ENCODE data around the gene ARHGEF10L.
A peak's percentile ranks its signal among the peaks of the same experiment; 100 is the strongest.
"Not testable (repeated sequence)": the region's sequence is repeated elsewhere in the genome, so short reads cannot be mapped to it uniquely, and the experiment has no call there.

ARHGEF10L gene, protein sequence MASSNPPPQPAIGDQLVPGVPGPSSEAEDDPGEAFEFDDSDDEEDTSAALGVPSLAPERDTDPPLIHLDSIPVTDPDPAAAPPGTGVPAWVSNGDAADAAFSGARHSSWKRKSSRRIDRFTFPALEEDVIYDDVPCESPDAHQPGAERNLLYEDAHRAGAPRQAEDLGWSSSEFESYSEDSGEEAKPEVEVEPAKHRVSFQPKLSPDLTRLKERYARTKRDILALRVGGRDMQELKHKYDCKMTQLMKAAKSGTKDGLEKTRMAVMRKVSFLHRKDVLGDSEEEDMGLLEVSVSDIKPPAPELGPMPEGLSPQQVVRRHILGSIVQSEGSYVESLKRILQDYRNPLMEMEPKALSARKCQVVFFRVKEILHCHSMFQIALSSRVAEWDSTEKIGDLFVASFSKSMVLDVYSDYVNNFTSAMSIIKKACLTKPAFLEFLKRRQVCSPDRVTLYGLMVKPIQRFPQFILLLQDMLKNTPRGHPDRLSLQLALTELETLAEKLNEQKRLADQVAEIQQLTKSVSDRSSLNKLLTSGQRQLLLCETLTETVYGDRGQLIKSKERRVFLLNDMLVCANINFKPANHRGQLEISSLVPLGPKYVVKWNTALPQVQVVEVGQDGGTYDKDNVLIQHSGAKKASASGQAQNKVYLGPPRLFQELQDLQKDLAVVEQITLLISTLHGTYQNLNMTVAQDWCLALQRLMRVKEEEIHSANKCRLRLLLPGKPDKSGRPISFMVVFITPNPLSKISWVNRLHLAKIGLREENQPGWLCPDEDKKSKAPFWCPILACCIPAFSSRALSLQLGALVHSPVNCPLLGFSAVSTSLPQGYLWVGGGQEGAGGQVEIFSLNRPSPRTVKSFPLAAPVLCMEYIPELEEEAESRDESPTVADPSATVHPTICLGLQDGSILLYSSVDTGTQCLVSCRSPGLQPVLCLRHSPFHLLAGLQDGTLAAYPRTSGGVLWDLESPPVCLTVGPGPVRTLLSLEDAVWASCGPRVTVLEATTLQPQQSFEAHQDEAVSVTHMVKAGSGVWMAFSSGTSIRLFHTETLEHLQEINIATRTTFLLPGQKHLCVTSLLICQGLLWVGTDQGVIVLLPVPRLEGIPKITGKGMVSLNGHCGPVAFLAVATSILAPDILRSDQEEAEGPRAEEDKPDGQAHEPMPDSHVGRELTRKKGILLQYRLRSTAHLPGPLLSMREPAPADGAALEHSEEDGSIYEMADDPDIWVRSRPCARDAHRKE (N-terminal part only)

DNA sequence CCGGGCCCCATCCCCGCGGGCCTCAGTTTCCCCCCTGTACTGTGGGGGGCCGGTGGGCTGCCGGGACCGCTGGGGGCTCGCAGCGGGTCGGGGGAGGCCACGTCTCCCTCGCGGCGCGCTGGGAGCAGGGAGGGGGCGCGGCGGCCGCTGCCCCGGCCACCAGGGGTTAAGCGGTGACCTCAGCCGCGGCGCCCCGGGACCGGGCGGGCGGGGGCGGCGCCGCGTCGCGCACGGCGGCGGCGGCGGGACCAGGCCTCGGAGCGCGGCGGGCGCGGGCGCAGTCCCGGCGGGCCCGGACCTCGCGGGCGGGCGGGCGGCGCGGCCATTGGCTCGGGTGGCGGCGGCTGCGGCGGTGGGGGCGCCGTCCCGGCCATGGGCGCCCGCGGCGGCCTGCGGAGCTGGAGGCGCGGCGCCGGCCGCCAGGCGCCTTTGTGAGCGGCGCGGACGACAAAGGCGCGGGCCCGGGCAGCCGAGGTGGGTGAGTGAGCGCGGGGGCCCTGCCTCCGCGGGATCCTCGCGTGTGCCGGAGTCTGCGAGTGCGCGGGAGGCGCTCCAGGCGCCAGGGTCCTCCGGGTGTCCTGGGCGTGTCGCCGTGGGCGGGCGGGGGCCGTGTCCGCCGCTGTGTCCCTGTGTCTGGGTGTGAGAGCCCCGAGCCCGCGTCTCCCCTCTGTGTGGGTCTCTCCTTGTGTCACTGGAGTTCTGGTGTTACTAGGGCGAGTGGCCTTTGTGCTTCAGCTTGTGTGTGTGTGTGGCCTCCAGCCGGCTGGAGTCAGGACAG is at the start of gene ARHGEF10L:
Gene ARHGEF10L (plus strand): TSS at position 222 of the 778 bp plus-strand sequence. CDS start 40,898 bp downstream, outside the sequence.
- Histone ChIP-seq H3K4me1 (ENCODE audit: control insufficient read depth, insufficient read depth, low read length) (peaks cover 9% of the 10 kb centered on the region), H3K9me3 (ENCODE audit: control insufficient read depth, insufficient read depth, low read depth, low read length) (no peaks in the 10 kb centered on the region), H3K36me3 (ENCODE audit: control insufficient read depth in 2 of 2, insufficient read depth in 1 of 2, low read length in 2 of 2) (no peaks in the 10 kb centered on the region), H3K4me3 (ENCODE audit: low read depth, low read length) (peak within 1 kb of the TSS; percentile 69), H3K27ac (ENCODE audit: extremely low read depth, low read depth, low read length) (peak within 1 kb of the TSS; percentile 87)
- POLR2A ChIA-PET = interaction anchor here (0.7 to 2.3 kb wide), 2 partner anchors 12 to 48 kb away, joined by 3 to 13 read pairs; no protein-coding TSS in a partner anchor
- CTCF ChIA-PET = interaction anchor here (1.0 to 1.9 kb wide), 4 partner anchors 10 to 67 kb away, joined by 3 to 8 read pairs (median 4); no protein-coding TSS in a partner anchor
- TF ChIP-seq ZFHX2 (tag by site-specific recombination; conservative IDR thresholded peaks at IDR 0.05) (peak; percentile 97), ZNF391 (tag by site-specific recombination; IDR thresholded peaks at IDR 0.05; ENCODE audit: borderline replicate concordance, low read depth) (0 out of 2 replicates have a peak, but pooled peaks have one; percentile 26), EGR2 (tag by site-specific recombination; IDR thresholded peaks at IDR 0.05; ENCODE audit: low read depth) (peak; percentile 94), ZNF133 (tag by site-specific recombination; IDR thresholded peaks at IDR 0.05) (no peak), ZNF2 (tag by site-specific recombination; IDR thresholded peaks at IDR 0.05) (0 out of 2 replicates have a peak, but pooled peaks have one; percentile 48), KLF9 (tag by site-specific recombination; IDR thresholded peaks at IDR 0.05; ENCODE audit: low read depth) (peak; percentile 64), GLI4 (tag by site-specific recombination; IDR thresholded peaks at IDR 0.05) (no peak), HOXD13 (CRISPR knock-in tag; IDR thresholded peaks at IDR 0.05; ENCODE audit: borderline replicate concordance) (no peak), ZNF629 (tag by site-specific recombination; IDR thresholded peaks at IDR 0.05) (0 out of 2 replicates have a peak, but pooled peaks have one; percentile 13), ZBTB8A (tag by site-specific recombination; IDR thresholded peaks at IDR 0.05) (peak; percentile 65), ZNF23 (tag by site-specific recombination; IDR thresholded peaks at IDR 0.05; ENCODE audit: borderline replicate concordance) (no peak), BCL11A (tag by site-specific recombination; IDR thresholded peaks at IDR 0.05; ENCODE audit: low read depth) (0 out of 2 replicates have a peak, but pooled peaks have one; percentile 29), ZNF335 (tag by site-specific recombination; conservative IDR thresholded peaks at IDR 0.05) (peak; percentile 88), SP7 (tag by site-specific recombination; IDR thresholded peaks at IDR 0.05) (peak; percentile 57; the same call in 1 of the 2 replicates)
- TF ChIP-seq, protein P1, sequence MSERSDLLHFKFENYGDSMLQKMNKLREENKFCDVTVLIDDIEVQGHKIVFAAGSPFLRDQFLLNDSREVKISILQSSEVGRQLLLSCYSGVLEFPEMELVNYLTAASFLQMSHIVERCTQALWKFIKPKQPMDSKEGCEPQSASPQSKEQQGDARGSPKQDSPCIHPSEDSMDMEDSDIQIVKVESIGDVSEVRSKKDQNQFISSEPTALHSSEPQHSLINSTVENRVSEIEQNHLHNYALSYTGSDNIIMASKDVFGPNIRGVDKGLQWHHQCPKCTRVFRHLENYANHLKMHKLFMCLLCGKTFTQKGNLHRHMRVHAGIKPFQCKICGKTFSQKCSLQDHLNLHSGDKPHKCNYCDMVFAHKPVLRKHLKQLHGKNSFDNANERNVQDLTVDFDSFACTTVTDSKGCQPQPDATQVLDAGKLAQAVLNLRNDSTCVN (tag by site-specific recombination; optimal IDR thresholded peaks at IDR 0.05) = peak; percentile 83
- TF ChIP-seq, protein P2, sequence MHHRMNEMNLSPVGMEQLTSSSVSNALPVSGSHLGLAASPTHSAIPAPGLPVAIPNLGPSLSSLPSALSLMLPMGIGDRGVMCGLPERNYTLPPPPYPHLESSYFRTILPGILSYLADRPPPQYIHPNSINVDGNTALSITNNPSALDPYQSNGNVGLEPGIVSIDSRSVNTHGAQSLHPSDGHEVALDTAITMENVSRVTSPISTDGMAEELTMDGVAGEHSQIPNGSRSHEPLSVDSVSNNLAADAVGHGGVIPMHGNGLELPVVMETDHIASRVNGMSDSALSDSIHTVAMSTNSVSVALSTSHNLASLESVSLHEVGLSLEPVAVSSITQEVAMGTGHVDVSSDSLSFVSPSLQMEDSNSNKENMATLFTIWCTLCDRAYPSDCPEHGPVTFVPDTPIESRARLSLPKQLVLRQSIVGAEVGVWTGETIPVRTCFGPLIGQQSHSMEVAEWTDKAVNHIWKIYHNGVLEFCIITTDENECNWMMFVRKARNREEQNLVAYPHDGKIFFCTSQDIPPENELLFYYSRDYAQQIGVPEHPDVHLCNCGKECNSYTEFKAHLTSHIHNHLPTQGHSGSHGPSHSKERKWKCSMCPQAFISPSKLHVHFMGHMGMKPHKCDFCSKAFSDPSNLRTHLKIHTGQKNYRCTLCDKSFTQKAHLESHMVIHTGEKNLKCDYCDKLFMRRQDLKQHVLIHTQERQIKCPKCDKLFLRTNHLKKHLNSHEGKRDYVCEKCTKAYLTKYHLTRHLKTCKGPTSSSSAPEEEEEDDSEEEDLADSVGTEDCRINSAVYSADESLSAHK (tag by site-specific recombination; IDR thresholded peaks at IDR 0.05) = 0 out of 2 replicates have a peak, but pooled peaks have one; percentile 29

DNA sequence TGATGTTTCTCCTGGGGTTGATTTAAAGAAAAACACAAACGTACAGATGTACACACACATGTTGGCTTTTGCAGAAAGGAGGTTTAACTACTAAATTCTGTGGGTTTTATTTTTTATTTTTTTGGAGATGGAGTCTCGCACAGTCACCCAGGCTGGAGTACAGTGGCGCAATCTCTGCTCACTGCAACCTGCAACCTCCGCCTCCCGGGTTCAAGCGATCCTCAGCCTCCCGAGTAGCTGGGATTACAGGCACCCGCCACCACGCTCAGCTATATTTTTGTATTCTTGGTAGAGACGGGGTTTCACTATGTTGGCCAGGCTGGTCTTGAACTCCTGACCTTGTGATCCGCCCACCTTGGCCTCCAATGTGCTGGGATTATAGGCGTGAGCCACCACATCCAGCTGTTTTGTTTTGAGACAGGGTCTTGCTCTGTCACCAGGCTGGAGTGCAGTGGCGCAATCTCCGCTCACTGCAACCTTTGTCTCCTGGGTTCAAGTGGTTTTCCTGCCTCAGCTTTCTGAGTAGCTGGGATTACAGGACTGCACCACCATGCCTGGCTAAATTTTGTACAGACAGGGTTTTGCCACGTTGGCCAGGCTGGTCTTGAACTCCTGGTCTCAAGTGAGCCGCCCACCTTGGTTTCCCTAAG is 49.6 kb upstream of the ARHGEF10L start:
- CTCF ChIA-PET = interaction anchor here (0.6 to 1.9 kb wide), 3 partner anchors 13 to 427 kb away, joined by 3 to 6 read pairs (median 5); no protein-coding TSS in a partner anchor
- H3K4me1 ChIP-seq (ENCODE audit: control insufficient read depth, insufficient read depth, low read length); H3K36me3 ChIP-seq (ENCODE audit: control insufficient read depth in 2 of 2, insufficient read depth in 1 of 2, low read length in 2 of 2); POLR2A ChIA-PET; H3K9me3 ChIP-seq (ENCODE audit: control insufficient read depth, insufficient read depth, low read depth, low read length); H3K27ac ChIP-seq (ENCODE audit: extremely low read depth, low read depth, low read length); H3K4me3 ChIP-seq (ENCODE audit: low read depth, low read length): not testable (repeated sequence)

DNA sequence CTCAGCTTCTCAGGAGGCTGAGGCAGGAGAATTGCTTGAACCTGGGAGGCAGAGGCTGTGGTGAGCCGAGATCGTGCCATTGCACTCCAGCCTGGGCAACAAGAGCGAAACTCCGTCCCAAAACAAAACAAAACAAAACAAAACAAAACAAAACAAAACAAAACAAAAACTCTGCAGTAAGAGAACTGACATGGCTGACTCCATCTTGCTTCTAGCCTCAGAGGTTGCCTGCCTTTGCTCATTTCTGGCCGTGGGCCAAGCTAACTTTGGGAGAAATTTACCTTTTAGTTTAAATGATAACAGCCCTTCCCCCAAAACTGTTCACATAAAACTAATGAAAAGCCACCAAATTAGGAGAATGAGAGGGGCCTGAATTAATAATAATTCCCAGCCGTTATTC is 48.8 kb upstream of the ARHGEF10L start:
- H3K4me1 ChIP-seq (ENCODE audit: control insufficient read depth, insufficient read depth, low read length); H3K27ac ChIP-seq (ENCODE audit: extremely low read depth, low read depth, low read length); POLR2A ChIA-PET; H3K4me3 ChIP-seq (ENCODE audit: low read depth, low read length); H3K9me3 ChIP-seq (ENCODE audit: control insufficient read depth, insufficient read depth, low read depth, low read length); H3K36me3 ChIP-seq (ENCODE audit: control insufficient read depth in 2 of 2, insufficient read depth in 1 of 2, low read length in 2 of 2): not testable (repeated sequence)
- CTCF ChIA-PET = interaction anchor here (0.6 to 1.9 kb wide), 3 partner anchors 116 to 1090 kb away, joined by 3 to 6 read pairs (median 3); no protein-coding TSS in a partner anchor
